Endothelial cell (in vitro differentiated cells): ENCODE measurements around the gene CCDC66. TPM values are rescaled to one million over a fixed set of nuclear protein-coding genes. Genes with fewer than 3 reads are reported as not detected.

Experiments
- DNase-seq: peaks from one replicate; pipeline ENCODE4 v3.0.0; 2021; ENCODE audit warnings: low spot score
- H3K27ac Mint-ChIP-seq: one replicate; pipeline ENCODE4 v1.8.0; 2021; ENCODE audit warnings: mixed read lengths, inconsistent platforms; ENCODE audit not compliant: unreplicated experiment
- H3K27me3 Mint-ChIP-seq: one replicate; pipeline ENCODE4 v1.8.0; 2021; ENCODE audit warnings: mild to moderate bottlenecking, moderate library complexity, mixed read lengths, inconsistent platforms; ENCODE audit not compliant: unreplicated experiment
- H3K36me3 Mint-ChIP-seq: one replicate; pipeline ENCODE4 v1.8.0; 2021; ENCODE audit warnings: mild to moderate bottlenecking, low read depth, mixed read lengths, inconsistent platforms; ENCODE audit not compliant: unreplicated experiment
- H3K4me1 Mint-ChIP-seq: one replicate; pipeline ENCODE4 v1.8.0; 2021; ENCODE audit warnings: mild to moderate bottlenecking, mixed read lengths, inconsistent platforms; ENCODE audit not compliant: unreplicated experiment
- H3K4me3 Mint-ChIP-seq: one replicate; pipeline ENCODE4 v1.8.0; 2021; ENCODE audit warnings: mild to moderate bottlenecking, mixed read lengths, inconsistent platforms; ENCODE audit not compliant: unreplicated experiment
- H3K9me3 Mint-ChIP-seq: one replicate; pipeline ENCODE4 v1.8.0; 2021; ENCODE audit warnings: mixed read lengths, inconsistent platforms; ENCODE audit not compliant: unreplicated experiment
- CTCF ChIP-seq: fragments of 200-600 bp; sonication (generic); IDR thresholded peaks from one replicate; pipeline ENCODE4 v1.5.0; 2021; ENCODE audit warnings: antibody characterized with exemption; ENCODE audit not compliant: unreplicated experiment
- total RNA-seq: library from RNA; stranded (reverse); fragmentation: NEBNext Ultra II Directional; extraction: Animal tissue kit (Norgen Biotek cat#: 25700); gene quantifications from one replicate; pipeline ENCODE4 v1.2.1, GENCODE V29; 2021; ENCODE audit not compliant: unreplicated experiment

CCDC66 gene
- total RNA-seq, 1 donor from 2014 or later: 13.6 TPM

GRCh38 chr3:56629451-56629850 is 72.5 kb downstream of the CCDC66 start:
- H3K27me3 Mint-ChIP-seq: no peaks in the 10 kb centered on the region
- H3K36me3 Mint-ChIP-seq: peaks cover 6% of the 10 kb centered on the region
- H3K4me3 Mint-ChIP-seq: no peak overlapping the region

GRCh38 chr3:56630966-56631365 is 74.0 kb downstream of the CCDC66 start:
- Mint-ChIP-seq H3K36me3 (peaks cover 9% of the 10 kb centered on the region), H3K4me3 (no peak overlapping the region), H3K27me3 (no peaks in the 10 kb centered on the region), H3K4me1 (no peaks in the 10 kb centered on the region), H3K27ac (no peak overlapping the region), H3K9me3 (no peaks in the 10 kb centered on the region)
- TF ChIP-seq CTCF: no peak
- DNase-seq: no peak

More at GRCh38 chr3:56629451-56629850, 72.5 kb downstream of the CCDC66 start:
- Mint-ChIP-seq H3K9me3 (no peaks in the 10 kb centered on the region), H3K27ac (peak overlapping the region; percentile 70), H3K4me1 (no peaks in the 10 kb centered on the region)
- no peak for TF ChIP-seq CTCF
- no peak for DNase-seq

GRCh38 chr3:56633181-56633580 is 76.2 kb downstream of the CCDC66 start:
- H3K27ac Mint-ChIP-seq: no peak overlapping the region

GRCh38 chr3:56633602-56634535 is 76.9 kb downstream of the CCDC66 start:
- Mint-ChIP-seq H3K4me3 (no peak overlapping the region), H3K36me3 (peaks cover 13% of the 10 kb centered on the region), H3K4me1 (no peaks in the 10 kb centered on the region), H3K9me3 (no peaks in the 10 kb centered on the region), H3K27ac (no peak overlapping the region), H3K27me3 (no peaks in the 10 kb centered on the region)
- no peak for DNase-seq
- no peak for TF ChIP-seq CTCF

More at GRCh38 chr3:56633181-56633580, 76.2 kb downstream of the CCDC66 start:
- H3K9me3 Mint-ChIP-seq: no peaks in the 10 kb centered on the region
- DNase-seq: no peak
- TF ChIP-seq CTCF: no peak
- no peaks in the 10 kb centered on the region for H3K27me3 Mint-ChIP-seq
- no peak overlapping the region for H3K4me3 Mint-ChIP-seq
- H3K36me3 Mint-ChIP-seq: peaks cover 10% of the 10 kb centered on the region
- no peaks in the 10 kb centered on the region for H3K4me1 Mint-ChIP-seq

GRCh38 chr3:56645407-56645806 is 88.4 kb downstream of the CCDC66 start:
- no peak for TF ChIP-seq CTCF
- Mint-ChIP-seq H3K4me1 (peaks cover 15% of the 10 kb centered on the region), H3K36me3 (peaks cover 24% of the 10 kb centered on the region), H3K4me3 (no peak overlapping the region), H3K27me3 (no peaks in the 10 kb centered on the region), H3K9me3 (no peaks in the 10 kb centered on the region), H3K27ac (no peak overlapping the region)
- no peak for DNase-seq
